Endothelial cell of umbilical vein (primary cell): ENCODE measurements around the gene FST. TPM values are rescaled to one million over a fixed set of nuclear protein-coding genes. Genes with fewer than 3 reads are reported as not detected.

Experiments used
- BruUV-seq: library from RNA; stranded (reverse); fragments of 400-500 nt; replicated peaks from 2 replicates; lab custom pipeline; 2021; lab: Mats Ljungman, UMichigan
- CTCF ChIA-PET: fragments of 300-600, 350-600 bp; sonication (Branson Sonifier 250); formaldehyde crosslinking; loops from one replicate; lab custom pipeline; 2021; ENCODE audit warnings: antibody characterized with exemption, inconsistent platforms; lab: Charles Lee
- POLR2A ChIA-PET: fragments of 300-600, 350-600 bp; sonication (Branson Sonifier 250); formaldehyde crosslinking; loops from one replicate; lab custom pipeline; 2021; ENCODE audit warnings: antibody characterized with exemption, inconsistent platforms; lab: Charles Lee
- DNase-seq: peaks from one replicate; pipeline ENCODE4 v3.0.0-alpha.2; 2011; ENCODE audit warnings: low read depth, low spot score
- FAIRE-seq: peaks from 2 replicates; lab custom pipeline; 2011; peaks lifted over from hg19 to GRCh38; lab: Jason Lieb, UNC
- H2AFZ ChIP-seq: 2 replicates; pipeline ENCODE4 v1.6.0; 2012; ENCODE audit warnings: low read depth, low read length, control low read depth, inconsistent platforms
- H3K27ac ChIP-seq: 2 replicates; pipeline ENCODE4 v1.5.1; 2011; ENCODE audit warnings: low read depth, mild to moderate bottlenecking, control low read depth, low read length, moderate library complexity; ENCODE audit not compliant: insufficient read depth
- H3K27me3 ChIP-seq, 2 experiments: 2 replicates each; pipeline versions ENCODE4 v1.6.0 to v1.6.1; 2011; ENCODE audit warnings: low read length in 2 of 2, mixed read lengths in 1 of 2; ENCODE audit not compliant: control insufficient read depth in 2 of 2, insufficient read depth in 2 of 2
- H3K36me3 ChIP-seq, 2 experiments: 2 replicates in 1 of 2; 3 replicates in 1 of 2; pipeline ENCODE4 v1.5.1; 2011; ENCODE audit warnings: low read length in 2 of 2, mild to moderate bottlenecking in 1 of 2, moderate library complexity in 1 of 2; ENCODE audit not compliant: control insufficient read depth in 2 of 2, insufficient read depth in 2 of 2; ENCODE audit errors: extremely low read depth in 1 of 2
- H3K4me1 ChIP-seq: 3 replicates; pipeline ENCODE4 v1.5.1; 2011; ENCODE audit warnings: mild to moderate bottlenecking, low read length; ENCODE audit not compliant: control insufficient read depth, insufficient read depth; ENCODE audit errors: extremely low read depth
- H3K4me2 ChIP-seq: 2 replicates; pipeline ENCODE4 v1.6.1; 2011; ENCODE audit warnings: low read length, control low read depth, mixed read lengths; ENCODE audit not compliant: insufficient read depth
- H3K4me3 ChIP-seq, 3 experiments: fragments of 200-600 bp in 1 of 3; sonication (generic), shearing (Covaris generic) in 1 of 3; replicated peaks in 1 of 3; 2 replicates each; pipeline ENCODE4 v1.5.1; 2011 to 2016; ENCODE audit warnings: control low read depth in 3 of 3, low read length in 3 of 3, mild to moderate bottlenecking in 2 of 3, inconsistent platforms in 1 of 3, low read depth in 1 of 3, moderate library complexity in 1 of 3; ENCODE audit not compliant: insufficient read depth in 1 of 3
- H3K79me2 ChIP-seq: 2 replicates; pipeline ENCODE4 v1.6.0; 2012; ENCODE audit warnings: low read length, inconsistent platforms; ENCODE audit not compliant: control insufficient read depth, insufficient read depth
- H3K9ac ChIP-seq: replicated peaks from 2 replicates; pipeline ENCODE3; 2011; ENCODE audit warnings: low read length, control low read depth; ENCODE audit not compliant: insufficient read depth; ENCODE audit errors: extremely low read depth
- H3K9me1 ChIP-seq: replicated peaks from 3 replicates; pipeline ENCODE4 v1.6.0; 2011; ENCODE audit warnings: mild to moderate bottlenecking, low read length; ENCODE audit not compliant: control insufficient read depth, insufficient read depth; ENCODE audit errors: extremely low read depth
- H3K9me3 ChIP-seq: replicated peaks from 2 replicates; pipeline ENCODE4 v1.5.1; 2012; ENCODE audit warnings: low read length, inconsistent platforms; ENCODE audit not compliant: control insufficient read depth, insufficient read depth
- H4K20me1 ChIP-seq: replicated peaks from 2 replicates; pipeline ENCODE3; 2011; ENCODE audit warnings: mild to moderate bottlenecking, low read length; ENCODE audit not compliant: control insufficient read depth, insufficient read depth; ENCODE audit errors: extremely low read depth
- CTCF ChIP-seq, 2 donors: IDR thresholded peaks; 1 replicate in 1 of 2; 2 replicates in 1 of 2; pipeline ENCODE4 v1.5.1; 2011; ENCODE audit warnings: low read length in 2 of 2, mild to moderate bottlenecking in 2 of 2, moderate library complexity in 2 of 2, control low read depth in 1 of 2, inconsistent platforms in 1 of 2, low read depth in 1 of 2; ENCODE audit not compliant: insufficient read depth in 1 of 2; ENCODE audit errors: extremely low read depth in 1 of 2
- EZH2 ChIP-seq: IDR thresholded peaks from 2 replicates; pipeline ENCODE4 v1.6.1; 2012; ENCODE audit warnings: borderline replicate concordance, low read depth, mild to moderate bottlenecking, moderate library complexity, low read length, inconsistent platforms; ENCODE audit not compliant: severe bottlenecking
- FOS ChIP-seq: IDR thresholded peaks from 2 replicates; pipeline ENCODE4 v1.6.1; 2011; ENCODE audit warnings: mild to moderate bottlenecking, low read length, moderate library complexity, borderline replicate concordance; ENCODE audit not compliant: insufficient read depth
- GATA2 ChIP-seq: IDR thresholded peaks from 2 replicates; pipeline ENCODE4 v1.7.0; 2011; ENCODE audit warnings: low read depth, mild to moderate bottlenecking, moderate library complexity, mixed read lengths, low read length; ENCODE audit not compliant: insufficient read length, insufficient read depth
- JUN ChIP-seq: IDR thresholded peaks from 2 replicates; pipeline ENCODE4 v1.6.1; 2011; ENCODE audit warnings: borderline replicate concordance, low read depth; ENCODE audit not compliant: insufficient read length, insufficient read depth
- MAX ChIP-seq: IDR thresholded peaks from 2 replicates; pipeline ENCODE4 v1.6.1; 2011; ENCODE audit not compliant: insufficient read depth, insufficient read length
- MYC ChIP-seq: IDR thresholded peaks from one replicate; pipeline ENCODE4 v1.6.1; 2011; ENCODE audit warnings: mild to moderate bottlenecking, low read depth, low read length
- POLR2A ChIP-seq: IDR thresholded peaks from 2 replicates; pipeline ENCODE4 v1.6.1; 2012; ENCODE audit warnings: low read depth, mild to moderate bottlenecking, control low read depth, low read length
- POLR2AphosphoS5 ChIP-seq: IDR thresholded peaks from 2 replicates; pipeline ENCODE4 v1.6.1; 2012; ENCODE audit warnings: low read depth, mild to moderate bottlenecking, control low read depth, low read length, moderate library complexity; ENCODE audit not compliant: insufficient read depth
- dilution Hi-C: fragments of 300-500 bp; cut with MboI; formaldehyde crosslinking; loops from one replicate; pipeline ENCODE4 v1.15.0; 2019; ENCODE audit warnings: low sequenced_read_pairs; ENCODE audit not compliant: extremely low pct_ligation_motif_present
- intact Hi-C: fragments of 100-400 bp; cut with micrococcal nuclease; formaldehyde crosslinking; loops from one replicate; pipeline ENCODE4 v1.10.0; 2022
- polyA plus RNA-seq, 4 experiments: library from polyadenylated mRNA; depleted of rRNA in 3 of 4; stranded (reverse) in 3 of 4; unstranded in 1 of 4; fragments of >200 nt; gene quantifications; 2 replicates each; pipeline versions ENCODE4 v1.2.1 to v1.2.3, GENCODE V29; 2011 to 2012; ENCODE audit warnings: missing spikeins in 1 of 4
- total RNA-seq: library from RNA; stranded (reverse); gene quantifications from 2 replicates; pipeline ENCODE4 v1.2.3, GENCODE V29; 2021

The FST gene
- total and polyA plus RNA-seq, 2 donors (not counting 3 experiments of a cell fraction or from before 2014, with no cell fraction given): 20.8 to 46.0 TPM

GRCh38 chr5:53454719-53455000 lies 25.8 kb upstream of the FST start:
- Histone ChIP-seq H3K9me3 (no peaks in the 10 kb centered on the region), H3K27ac (no peak overlapping the region), H3K4me1 (no peaks in the 10 kb centered on the region), H3K27me3 (peaks cover 1 to 15% of the 10 kb centered on the region in 2 experiments), H2AFZ (no peak overlapping the region), H3K9me1 (no peaks in the 10 kb centered on the region), H3K79me2 (no peaks in the 10 kb centered on the region), H4K20me1 (no peaks in the 10 kb centered on the region), H3K4me3 (no peak overlapping the region), H3K9ac (no peak overlapping the region), H3K4me2 (no peak overlapping the region), H3K36me3 (no peaks in the 10 kb centered on the region)
- BruUV-seq: no TSS peak
- CTCF ChIA-PET: no interaction called here
- POLR2A ChIA-PET: no interaction called here
- no peak for FAIRE-seq
- dilution Hi-C loops (no loop called here), intact Hi-C loops (no loop called here)
- TF ChIP-seq MYC: no peak
- TF ChIP-seq JUN: no peak
- TF ChIP-seq EZH2: no peak
- TF ChIP-seq FOS: no peak
- TF ChIP-seq POLR2AphosphoS5: no peak
- TF ChIP-seq GATA2: no peak
- no peak for TF ChIP-seq MAX
- TF ChIP-seq POLR2A: no peak
- no peak for TF ChIP-seq CTCF (IDR thresholded peaks at IDR 0.05; ENCODE audit: extremely low read depth in 1 of 2, insufficient read depth in 1 of 2, low read depth in 1 of 2, low read length in 2 of 2)
- no peak for DNase-seq
